ENCODE data around the gene ADGRL1. TPM values are rescaled to one million over a fixed set of nuclear protein-coding genes. Genes with fewer than 3 reads are reported as not detected.

The ADGRL1 gene
- total RNA-seq, 1 donor from 2014 or later, result 32.2 TPM

- H3K36me3 Mint-ChIP-seq (ENCODE audit: low read depth), result peaks cover 14% of the 10 kb centered on the region
- no peak for TF ChIP-seq CTCF (IDR thresholded peaks at IDR 0.05)
- no peaks in the 10 kb centered on the region for H3K27me3 Mint-ChIP-seq (ENCODE audit: low read depth)
- no peak overlapping the region for H3K27ac Mint-ChIP-seq (ENCODE audit: unreplicated experiment)
- DNase-seq (ENCODE audit: low spot score), result no peak
- no peaks in the 10 kb centered on the region for H3K4me1 Mint-ChIP-seq (ENCODE audit: low read depth)
- H3K9me3 Mint-ChIP-seq (ENCODE audit: low read depth), result no peaks in the 10 kb centered on the region
- no peak overlapping the region for H3K4me3 Mint-ChIP-seq (ENCODE audit: unreplicated experiment)
These were observed 103.8 kb downstream of the ADGRL1 start for GRCh38 chr19:14102102-14102696.

- peaks cover 20% of the 10 kb centered on the region for H3K36me3 Mint-ChIP-seq (ENCODE audit: low read depth)
- no peak for DNase-seq (ENCODE audit: low spot score)
- no peak overlapping the region for H3K4me3 Mint-ChIP-seq (ENCODE audit: unreplicated experiment)
- no peaks in the 10 kb centered on the region for H3K4me1 Mint-ChIP-seq (ENCODE audit: low read depth)
- H3K27me3 Mint-ChIP-seq (ENCODE audit: low read depth), result no peaks in the 10 kb centered on the region
- H3K9me3 Mint-ChIP-seq (ENCODE audit: low read depth), result no peaks in the 10 kb centered on the region
- TF ChIP-seq CTCF (IDR thresholded peaks at IDR 0.05), result no peak
- no peak overlapping the region for H3K27ac Mint-ChIP-seq (ENCODE audit: unreplicated experiment)
These were observed 104.9 kb downstream of the ADGRL1 start for GRCh38 chr19:14101003-14101545.

Other genes starting within 250 kb of the ADGRL1 start
- gene RFX1, start 199.8 kb downstream of the ADGRL1 start, total RNA-seq, result 9.1 to 9.4 TPM (median 9.4 TPM) in 3 replicates
- not detected in 3 replicates for gene RLN3, start 178.0 kb downstream of the ADGRL1 start, total RNA-seq
- gene IL27RA, start 174.4 kb downstream of the ADGRL1 start, total RNA-seq, result 2.5 to 3.0 TPM (median 2.9 TPM) in 3 replicates
- 0.82 to 0.95 TPM (median 0.92 TPM) in 3 replicates for gene PALM3, start 144.1 kb downstream of the ADGRL1 start, total RNA-seq
- gene MISP3, start 133.4 kb downstream of the ADGRL1 start, total RNA-seq, result 1.00 to 3.7 TPM (median 2.0 TPM) in 3 replicates
- gene C19orf67, start 120.4 kb downstream of the ADGRL1 start, total RNA-seq, result not detected in 3 replicates
- 41.8 to 48.8 TPM (median 42.5 TPM) in 3 replicates for gene SAMD1, start 115.4 kb downstream of the ADGRL1 start, total RNA-seq
- gene PRKACA, start 88.4 kb downstream of the ADGRL1 start, total RNA-seq, result 81.4 to 103 TPM (median 88.2 TPM) in 3 replicates
- 2.8 to 11.3 TPM (median 3.6 TPM) in 3 replicates for gene ASF1B, start 69.6 kb downstream of the ADGRL1 start, total RNA-seq
- gene ADGRE5, start 175.3 kb upstream of the ADGRL1 start, total RNA-seq, result 1.8 to 12.7 TPM (median 10.7 TPM) in 3 replicates
- 51.4 to 58.5 TPM (median 51.8 TPM) in 3 replicates for gene DDX39A, start 213.2 kb upstream of the ADGRL1 start, total RNA-seq
- 112 to 204 TPM (median 195 TPM) in 3 replicates for gene PKN1, start 227.1 kb upstream of the ADGRL1 start, total RNA-seq

Data from chondrocyte (in vitro differentiated cells).